Stimulated activated CD4-positive, alpha-beta T cell treated with anti-CD3 and anti-CD28 coated beads, TNF-alpha, amount 100 ng/mL, for 4 hours (primary cell): Measurements from ENCODE around the gene LDB2.
"Not testable (repeated sequence)": the region's sequence is repeated elsewhere in the genome, so short reads cannot be mapped to it uniquely, and the experiment has no call there.

Experiments used
- DNase-seq, 3 experiments: peaks; one replicate each; pipeline ENCODE4 v3.0.0-alpha.2; 2020; ENCODE audit warnings: low read depth in 3 of 3

Gene LDB2

GRCh38 chr4:16544869-16545268 lies 353.6 kb downstream of the LDB2 start:
- DNase-seq: no peak

- DNase-seq: no peak
Observed at GRCh38 chr4:16544251-16544721, 354.2 kb downstream of the LDB2 start.

GRCh38 chr4:16537926-16538325 lies 360.5 kb downstream of the LDB2 start:
- DNase-seq: no peak

DNA sequence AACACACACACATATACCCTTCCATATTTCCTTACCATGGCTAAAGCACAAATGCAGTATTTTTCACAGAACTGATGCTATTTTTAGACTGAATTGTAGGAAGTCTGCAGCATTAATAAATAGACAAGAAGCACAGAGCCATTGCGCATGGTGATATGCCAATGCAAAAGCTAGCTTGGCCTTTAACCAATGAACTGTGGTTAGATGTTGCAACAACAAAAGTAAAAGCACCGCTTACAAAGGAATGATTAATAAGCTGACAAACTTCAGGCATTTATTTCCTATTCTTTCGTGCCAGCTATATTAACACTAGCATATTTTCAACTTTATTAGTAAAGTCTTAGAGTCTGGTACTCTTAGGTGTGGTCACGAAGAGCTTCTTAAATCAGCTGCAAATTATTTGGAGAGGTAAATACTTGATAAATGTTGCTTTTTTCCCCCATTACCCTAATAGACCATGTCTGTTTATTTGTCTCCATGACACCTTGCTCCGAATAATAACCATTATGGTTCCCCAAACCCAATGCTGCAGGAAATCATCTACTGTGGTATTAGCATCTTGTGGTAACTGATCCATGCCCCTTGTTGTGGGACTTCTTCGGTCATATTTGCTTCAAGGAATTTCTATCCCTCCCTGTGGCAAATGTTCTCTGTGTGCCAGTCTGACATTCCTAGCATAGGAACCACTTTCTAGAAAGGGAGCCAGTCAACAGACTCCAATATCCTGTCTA lies 366.0 kb downstream of the LDB2 start:
- no peak for DNase-seq

DNA sequence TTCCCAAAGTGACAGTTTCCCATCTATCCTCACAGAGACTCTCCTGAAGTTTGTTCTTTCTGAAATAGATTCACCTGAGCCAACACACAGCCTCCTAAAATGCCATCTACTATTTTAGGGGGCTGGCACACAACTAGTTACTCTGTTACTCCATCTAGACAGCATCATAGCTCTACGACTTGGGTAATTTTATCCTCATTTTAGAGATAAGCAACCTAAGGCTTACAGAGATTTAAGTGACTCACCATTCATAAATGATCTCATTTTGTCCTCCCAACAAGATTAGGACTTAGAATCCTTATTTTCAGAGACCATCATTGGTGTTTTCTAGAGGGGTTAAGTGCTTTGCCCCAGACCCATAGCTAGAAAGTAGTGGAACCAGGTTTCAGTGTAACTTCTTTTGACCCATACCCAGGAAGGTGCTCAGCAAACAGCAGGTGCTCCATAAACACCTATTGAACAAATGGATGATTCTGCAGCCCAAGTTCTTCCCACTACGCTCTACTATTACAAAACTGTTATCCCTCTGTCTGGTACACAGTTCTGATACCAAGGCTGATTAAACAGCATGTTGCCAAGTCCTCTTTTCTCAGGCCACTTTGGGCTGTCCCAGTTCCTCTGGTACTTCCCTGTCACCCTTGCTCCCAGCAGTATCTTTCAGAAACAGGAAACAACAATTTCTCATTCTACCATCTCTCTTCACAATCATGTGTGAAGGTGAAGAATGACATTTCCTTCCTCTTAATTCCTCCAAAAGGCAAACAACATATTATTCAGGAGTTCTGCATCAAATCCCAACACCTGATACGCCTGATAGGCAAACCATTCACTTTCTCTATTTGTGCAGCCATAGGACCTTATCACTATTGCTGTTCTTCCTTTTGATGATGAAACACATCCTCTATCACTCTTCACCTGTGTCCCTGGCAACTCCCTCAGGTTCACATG lies 367.5 kb downstream of the LDB2 start:
- no peak for DNase-seq

GRCh38 chr4:16524911-16525554 lies 373.4 kb downstream of the LDB2 start:
- DNase-seq: no peak

DNA sequence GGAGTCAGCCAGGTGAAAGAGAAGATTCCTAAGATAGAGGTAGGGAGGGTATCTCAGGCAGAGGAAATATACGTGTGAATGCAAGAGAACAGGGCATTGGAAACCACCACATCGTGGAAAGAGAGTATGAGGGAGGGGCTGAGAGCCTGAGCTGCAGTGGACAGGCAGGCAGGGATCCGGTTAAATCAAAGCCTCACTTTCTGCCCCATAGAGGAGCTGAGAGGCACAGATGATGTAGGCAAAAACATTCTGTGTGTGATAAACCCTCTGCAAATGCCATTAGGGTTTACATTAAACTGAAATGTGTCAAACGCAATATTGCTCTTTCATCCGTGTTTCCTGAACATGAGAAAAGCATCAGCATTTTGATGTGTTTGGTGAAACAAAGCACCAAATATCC lies 374.0 kb downstream of the LDB2 start:
- no peak for DNase-seq

- not testable (repeated sequence) for DNase-seq
Observed at GRCh38 chr4:16523526-16523925, 374.9 kb downstream of the LDB2 start.

GRCh38 chr4:16521156-16521915 lies 377.1 kb downstream of the LDB2 start:
- DNase-seq: no peak

- no peak for DNase-seq
Observed at GRCh38 chr4:16516796-16517439, 381.5 kb downstream of the LDB2 start.

DNA sequence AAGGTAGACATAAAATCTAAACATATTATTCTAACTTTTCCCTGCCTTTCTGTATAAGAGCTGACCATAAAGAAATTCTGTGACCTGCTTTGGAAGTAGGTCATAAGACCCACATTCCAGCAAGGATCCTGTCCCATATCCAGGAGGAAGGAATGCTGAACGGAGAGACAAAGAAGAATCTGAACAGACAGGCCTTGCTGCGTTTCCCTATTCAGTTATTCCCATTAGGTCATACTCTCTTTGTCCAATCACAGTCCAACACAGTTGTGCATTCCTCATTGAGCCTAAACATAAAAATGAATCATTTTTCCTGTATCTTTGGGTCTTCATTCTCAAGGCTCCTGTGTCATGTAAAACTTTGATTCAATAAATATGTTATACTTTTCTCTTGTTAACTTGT lies 384.6 kb downstream of the LDB2 start:
- no peak for DNase-seq

DNA sequence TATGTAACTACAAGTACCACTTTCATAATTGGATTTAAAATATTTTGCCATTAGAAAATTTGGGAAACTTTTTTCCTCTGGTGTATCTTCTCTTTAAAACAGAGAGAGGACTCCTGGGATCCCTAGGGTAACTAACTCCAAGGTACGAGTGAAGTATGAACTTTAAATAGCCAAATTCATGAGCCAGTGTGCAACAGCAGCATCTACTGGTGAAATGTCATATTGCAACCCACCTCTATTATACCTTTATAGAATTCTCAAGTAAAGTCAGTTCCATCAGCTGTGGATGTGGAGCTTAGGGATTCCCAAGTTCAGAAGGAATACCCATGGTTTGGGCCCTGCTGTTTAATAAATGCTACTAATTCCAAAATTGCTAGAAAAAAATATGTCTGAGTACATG lies 389.5 kb downstream of the LDB2 start:
- no peak for DNase-seq

DNA sequence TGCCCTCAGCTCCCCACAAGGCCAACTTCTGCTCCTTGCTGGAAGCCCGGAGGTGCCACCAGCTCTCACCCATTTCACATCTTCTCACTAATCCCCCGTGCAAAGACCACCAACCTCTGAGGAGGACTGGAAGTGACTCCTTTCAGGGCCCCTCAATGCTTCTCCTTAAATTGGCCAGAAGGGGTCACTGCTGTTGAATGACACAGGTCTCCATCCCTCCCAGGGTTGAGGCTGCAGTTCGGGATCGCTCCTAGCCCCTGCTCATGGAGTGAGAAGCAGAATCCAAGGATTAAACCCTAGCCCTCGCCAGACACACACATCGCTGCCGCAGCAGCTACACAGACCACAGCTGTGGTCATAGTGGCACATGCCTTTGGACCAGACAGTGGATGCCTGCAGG lies 392.7 kb downstream of the LDB2 start:
- no peak for DNase-seq

DNA sequence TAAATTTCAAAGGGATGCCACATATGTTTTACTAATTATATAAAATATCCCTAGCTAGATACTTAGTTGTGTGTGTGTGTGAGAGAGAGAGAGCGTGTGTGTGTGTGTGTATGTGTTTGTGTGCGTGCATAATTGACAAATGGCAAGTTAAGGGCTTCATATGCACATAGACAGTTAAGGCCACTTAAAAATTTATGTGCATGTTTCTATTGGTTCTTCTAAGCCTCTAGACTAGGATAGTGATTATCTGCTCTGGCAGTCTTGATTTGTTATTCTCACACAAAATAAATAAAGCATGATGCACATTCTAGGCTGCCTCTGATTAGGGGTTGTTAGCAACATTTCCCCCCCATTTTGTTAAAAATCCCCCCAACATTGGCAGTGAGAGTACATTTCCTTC lies 393.2 kb downstream of the LDB2 start:
- no peak for DNase-seq

- DNase-seq: no peak
Observed at GRCh38 chr4:16503421-16504100, 394.9 kb downstream of the LDB2 start.

GRCh38 chr4:16498978-16499377 lies 399.5 kb downstream of the LDB2 start:
- no peak for DNase-seq

- no peak for DNase-seq
Observed at GRCh38 chr4:16496501-16496900, 401.9 kb downstream of the LDB2 start.

DNA sequence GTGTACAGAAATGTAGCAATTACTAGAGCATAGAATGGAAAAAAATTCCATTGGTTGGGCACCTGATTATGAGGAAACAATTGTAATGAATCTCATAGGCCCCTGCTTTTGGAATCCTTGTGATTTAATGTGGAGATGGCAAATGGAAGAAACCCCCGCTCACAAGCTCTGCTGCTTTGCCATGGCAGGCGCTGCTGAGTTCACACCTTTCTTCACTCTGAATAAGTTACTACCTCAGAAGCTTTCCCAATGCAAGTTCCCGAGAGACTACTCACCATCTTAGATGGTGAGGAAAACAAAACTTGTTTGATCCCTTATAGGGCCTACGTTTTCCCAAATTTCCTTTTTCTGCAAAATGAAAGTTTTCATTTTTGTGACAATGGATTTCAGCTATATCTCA lies 405.6 kb downstream of the LDB2 start:
- DNase-seq: no peak

- no peak for DNase-seq
Observed at GRCh38 chr4:16489226-16489625, 409.2 kb downstream of the LDB2 start.

DNA sequence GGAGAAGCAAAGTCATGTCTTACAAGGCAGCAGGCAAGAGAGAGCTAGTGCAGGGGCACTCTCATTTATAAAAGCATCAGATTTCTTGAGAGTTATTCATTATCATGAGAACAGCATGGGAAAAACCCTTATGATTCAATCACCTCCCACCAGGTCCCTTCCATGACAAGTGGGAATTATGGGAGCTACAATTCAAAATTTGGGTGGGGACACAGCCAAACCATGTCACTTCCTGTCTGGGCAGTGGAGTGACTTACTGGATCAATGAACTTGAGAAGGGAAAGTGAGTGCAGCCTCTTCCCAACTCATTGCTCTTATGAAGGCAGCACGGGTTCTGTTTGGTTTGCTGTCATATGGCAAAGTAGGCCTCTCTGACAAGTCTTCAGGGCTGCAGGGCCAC lies 410.4 kb downstream of the LDB2 start:
- no peak for DNase-seq

DNA sequence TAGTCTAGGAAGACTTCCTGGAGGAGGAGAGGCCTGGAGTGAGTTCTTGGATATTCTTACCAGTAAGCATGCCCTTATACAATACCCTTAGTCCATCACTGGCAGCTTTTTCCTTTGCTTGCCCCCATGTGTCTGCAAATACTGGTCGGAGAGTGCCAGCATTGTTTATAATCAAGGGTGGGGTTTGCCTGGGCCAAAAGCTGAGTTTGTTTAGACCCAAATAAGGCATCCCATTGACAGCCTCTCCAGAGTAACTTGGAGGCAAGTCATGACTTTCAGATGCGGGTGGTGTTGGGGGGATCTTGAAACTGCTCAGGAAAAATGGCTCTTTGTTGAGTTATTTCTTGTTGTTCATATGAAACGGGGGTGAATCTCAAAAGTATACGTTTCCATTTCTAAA lies 413.7 kb downstream of the LDB2 start:
- no peak for DNase-seq
